HCT116 (cell line): ENCODE measurements around the gene IL19. TPM values are rescaled to one million over a fixed set of nuclear protein-coding genes. Genes with fewer than 3 reads are reported as not detected.

Source experiments
- ATAC-seq: fragments of 200-7000 bp; cut with Tn5 transposase; 2 replicates; pipeline ENCODE4 v1.9.1; 2020; ENCODE audit warnings: mild to moderate bottlenecking, moderate library complexity
- BruUV-seq: library from RNA; stranded (reverse); fragments of 400-500 nt; replicated peaks from 2 replicates; lab custom pipeline; 2021; lab: Mats Ljungman, UMichigan
- CTCF ChIA-PET: fragments of 300-600 bp; sonication (Branson Sonifier 250); formaldehyde crosslinking; loops from one replicate; lab custom pipeline; 2021; ENCODE audit warnings: antibody characterized with exemption; lab: Charles Lee
- POLR2A ChIA-PET: fragments of 300-600, 350-600 bp; sonication (Branson Sonifier 250); formaldehyde crosslinking; loops from one replicate; lab custom pipeline; 2021; ENCODE audit warnings: antibody characterized with exemption; lab: Charles Lee
- RAD21 ChIA-PET, 2 experiments: fragments of 300-600 bp; sonication (Branson Sonifier 250); formaldehyde crosslinking; loops; one replicate each; lab custom pipeline; 2023; ENCODE audit warnings: low total read pairs in 2 of 2; ENCODE audit not compliant: uncharacterized antibody in 2 of 2, unreplicated experiment in 2 of 2, low non-redundant PET in 1 of 2; lab: Charles Lee
- DNase-seq: peaks from one replicate; pipeline ENCODE4 v3.0.0-alpha.2; 2010; ENCODE audit warnings: low read depth, low spot score
- H2AFZ ChIP-seq: fragments of 200-600 bp; shearing (Covaris generic), sonication (generic); 2 replicates; pipeline ENCODE4 v1.6.1; 2017; ENCODE audit warnings: low read depth, mixed run types, mixed read lengths, antibody characterized with exemption, low read length; ENCODE audit not compliant: poor library complexity, severe bottlenecking
- H3K27ac ChIP-seq: 2 replicates; pipeline ENCODE4 v1.5.1; 2012; ENCODE audit warnings: low read depth, low read length
- H3K27me3 ChIP-seq: fragments of 200-600 bp; sonication (generic); 2 replicates; pipeline ENCODE4 v1.6.1; 2016; ENCODE audit warnings: mixed run types, low read length, mixed read lengths; ENCODE audit not compliant: insufficient read depth
- H3K36me3 ChIP-seq, 2 experiments: fragments of 200-500 bp in 1 of 2; fragments of 200-600 bp in 1 of 2; sonication (Bioruptor generic) in 1 of 2; sonication (generic) in 1 of 2; 2 replicates each; pipeline versions ENCODE4 v1.5.1 to v1.6.1; 2014 to 2016; ENCODE audit warnings: low read length in 2 of 2, inconsistent platforms in 1 of 2, mixed read lengths in 1 of 2, mixed run types in 1 of 2; ENCODE audit not compliant: insufficient read depth in 2 of 2, control insufficient read depth in 1 of 2
- H3K4me1 ChIP-seq, 2 experiments: fragments of 200-600 bp in 1 of 2; sonication (generic) in 1 of 2; 2 replicates each; pipeline versions ENCODE4 v1.5.1 to v1.6.1; 2012 to 2017; ENCODE audit warnings: low read length in 2 of 2, inconsistent platforms in 1 of 2, mild to moderate bottlenecking in 1 of 2, mixed read lengths in 1 of 2, mixed run types in 1 of 2, moderate library complexity in 1 of 2; ENCODE audit not compliant: insufficient read depth in 2 of 2, control insufficient read depth in 1 of 2
- H3K4me2 ChIP-seq: fragments of 200-600 bp; sonication (generic); 2 replicates; pipeline ENCODE4 v1.6.1; 2017; ENCODE audit warnings: mixed run types, low read length, mixed read lengths
- H3K4me3 ChIP-seq, 2 experiments: fragments of 200-600 bp in 1 of 2; sonication (generic) in 1 of 2; replicated peaks in 1 of 2; 2 replicates each; pipeline ENCODE4 v1.5.1; 2011 to 2016; ENCODE audit warnings: low read length in 2 of 2, control low read depth in 1 of 2, low read depth in 1 of 2, mild to moderate bottlenecking in 1 of 2, mixed read lengths in 1 of 2, mixed run types in 1 of 2
- H3K79me2 ChIP-seq: fragments of 200-600 bp; sonication (generic); 2 replicates; pipeline ENCODE4 v1.6.1; 2017; ENCODE audit warnings: mild to moderate bottlenecking, mixed run types, low read length, moderate library complexity, mixed read lengths; ENCODE audit not compliant: insufficient read depth
- H3K9ac ChIP-seq: fragments of 200-600 bp; sonication (generic); 2 replicates; pipeline ENCODE4 v1.6.1; 2016; ENCODE audit warnings: low read length, mixed read lengths
- H3K9me2 ChIP-seq: fragments of 200-600 bp; sonication (generic), shearing (Covaris generic); 2 replicates; pipeline ENCODE4 v1.6.1; 2017; ENCODE audit warnings: mixed run types, mild to moderate bottlenecking, moderate library complexity; ENCODE audit not compliant: insufficient read depth
- H3K9me3 ChIP-seq, 2 experiments: fragments of 200-500 bp in 1 of 2; fragments of 200-600 bp in 1 of 2; sonication (Bioruptor generic) in 1 of 2; sonication (generic) in 1 of 2; 2 replicates each; pipeline ENCODE4 v1.6.1; 2014 to 2017; ENCODE audit warnings: low read length in 2 of 2, mixed read lengths in 2 of 2, inconsistent platforms in 1 of 2, low read depth in 1 of 2, mild to moderate bottlenecking in 1 of 2, mixed run types in 1 of 2, moderate library complexity in 1 of 2; ENCODE audit not compliant: control insufficient read depth in 1 of 2, insufficient read depth in 1 of 2
- H4K20me1 ChIP-seq: fragments of 200-600 bp; sonication (generic), shearing (Covaris generic); 2 replicates; pipeline ENCODE4 v1.6.1; 2017; ENCODE audit warnings: mixed run types, mild to moderate bottlenecking, moderate library complexity; ENCODE audit not compliant: insufficient read depth
- CEBPB ChIP-seq: IDR thresholded peaks from 2 replicates; pipeline ENCODE4 v1.6.1; 2012; ENCODE audit warnings: low read depth
- EZH2phosphoT487 ChIP-seq: fragments of 200-600 bp; IDR thresholded peaks from 2 replicates; pipeline ENCODE4 v1.6.1; 2018; ENCODE audit warnings: antibody characterized with exemption, borderline replicate concordance
- FOSL1 ChIP-seq: IDR thresholded peaks from 2 replicates; pipeline ENCODE4 v1.6.1; 2012; ENCODE audit warnings: low read depth
- MAX ChIP-seq: IDR thresholded peaks from 2 replicates; pipeline ENCODE4 v1.6.1; 2012
- POLR2AphosphoS5 ChIP-seq: IDR thresholded peaks from 2 replicates; pipeline ENCODE4 v1.6.1; 2011; ENCODE audit warnings: mild to moderate bottlenecking, low read depth, low read length, moderate library complexity
- RAD21 ChIP-seq: IDR thresholded peaks from 2 replicates; pipeline ENCODE4 v1.6.1; 2012; ENCODE audit warnings: low read depth, mild to moderate bottlenecking
- SP1 ChIP-seq: IDR thresholded peaks from 2 replicates; pipeline ENCODE4 v1.6.1; 2012; ENCODE audit warnings: low read depth
- SRF ChIP-seq: IDR thresholded peaks from 2 replicates; pipeline ENCODE4 v1.6.1; 2012; ENCODE audit warnings: low read depth
- ZBTB33 ChIP-seq: IDR thresholded peaks from 2 replicates; pipeline ENCODE4 v1.6.1; 2011; ENCODE audit warnings: mild to moderate bottlenecking, low read length, moderate library complexity; ENCODE audit not compliant: insufficient replicate concordance; ENCODE audit errors: extremely low read depth
- intact Hi-C: fragments of 100-400 bp; cut with micrococcal nuclease; formaldehyde crosslinking; loops from 2 replicates; pipeline ENCODE4 v1.10.0; 2022
- total RNA-seq: library from RNA; stranded (reverse); gene quantifications from one replicate; pipeline ENCODE4 v1.2.1, GENCODE V29; 2021; ENCODE audit not compliant: unreplicated experiment

IL19 gene
- total RNA-seq, 1 experiment from 2014 or later, result not detected

DNA sequence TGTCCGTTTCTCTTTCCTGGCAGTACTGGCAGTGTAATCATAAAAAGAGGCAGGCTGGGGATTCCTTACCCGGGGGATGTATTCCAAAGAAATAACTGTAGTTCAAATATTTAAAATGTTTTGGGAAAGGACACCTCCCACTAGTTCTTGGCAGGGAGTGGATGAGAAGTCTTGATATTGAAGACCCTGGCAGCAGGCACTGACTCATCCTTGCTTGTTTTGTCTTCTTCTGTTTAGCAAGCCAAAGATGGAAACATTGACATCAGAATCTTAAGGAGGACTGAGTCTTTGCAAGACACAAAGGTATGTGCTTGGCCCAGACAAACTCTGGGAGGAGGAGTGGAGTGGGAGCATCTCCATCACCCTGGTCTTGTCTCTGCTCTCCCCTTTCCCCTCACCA lies 95.5 kb downstream of the IL19 start:
- Histone ChIP-seq H3K27ac (no peak overlapping the region), H3K4me2 (no peak overlapping the region), H3K9me2 (no peaks in the 10 kb centered on the region), H3K4me3 (no peak overlapping the region), H3K27me3 (no peaks in the 10 kb centered on the region), H3K4me1 (peaks cover 0 to 7% of the 10 kb centered on the region in 2 experiments; a peak in 2 of 4 replicates), H3K36me3 (no peaks in the 10 kb centered on the region), H3K9ac (no peak overlapping the region), H2AFZ (no peak overlapping the region), H4K20me1 (no peaks in the 10 kb centered on the region), H3K9me3 (no peaks in the 10 kb centered on the region), H3K79me2 (no peaks in the 10 kb centered on the region)
- intact Hi-C loops, result no loop called here
- TF ChIP-seq RAD21 (no peak), CEBPB (no peak), POLR2AphosphoS5 (no peak), EZH2phosphoT487 (no peak), SRF (no peak)
- ATAC-seq, result no peak
- BruUV-seq, result no TSS peak
- CTCF ChIA-PET, result interaction anchor here (1.0 kb wide), 1 partner anchor 32 kb away, joined by 3 read pairs; no protein-coding TSS in a partner anchor
- POLR2A ChIA-PET, result no interaction called here
- no peak for DNase-seq
- RAD21 ChIA-PET, result no interaction called here

DNA sequence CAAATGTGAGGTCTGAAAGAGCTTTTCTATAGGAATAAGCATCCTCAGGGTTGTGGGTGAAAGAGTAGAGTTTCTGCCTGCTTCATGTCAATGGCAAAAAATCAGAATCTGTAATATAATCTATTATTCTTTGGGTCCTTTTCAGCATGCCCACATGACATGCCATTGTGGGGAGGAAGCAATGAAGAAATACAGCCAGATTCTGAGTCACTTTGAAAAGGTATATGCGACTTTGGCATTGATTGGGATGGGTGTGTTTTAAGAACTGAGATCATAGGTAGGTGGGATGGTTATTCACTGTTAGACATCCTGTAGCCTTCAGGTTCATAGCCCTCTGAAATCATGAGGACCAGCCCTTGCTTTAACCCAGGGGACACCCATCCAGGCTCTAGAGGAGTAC lies 96.7 kb downstream of the IL19 start:
- H3K4me3 ChIP-seq, result no peak overlapping the region
- no peaks in the 10 kb centered on the region for H4K20me1 ChIP-seq
- no peak overlapping the region for H3K9ac ChIP-seq
- no peaks in the 10 kb centered on the region for H3K79me2 ChIP-seq
- no peaks in the 10 kb centered on the region for H3K36me3 ChIP-seq
- no peaks in the 10 kb centered on the region for H3K9me2 ChIP-seq
- H3K4me1 ChIP-seq, result peaks cover 0 to 7% of the 10 kb centered on the region in 2 experiments; a peak in 2 of 4 replicates
- ChIA-PET RAD21 (no interaction called here), POLR2A (no interaction called here), CTCF (no interaction called here)
- no peak for TF ChIP-seq SP1
- no peak for TF ChIP-seq MAX
- TF ChIP-seq FOSL1, result no peak
- TF ChIP-seq POLR2AphosphoS5, result no peak
- TF ChIP-seq SRF, result no peak
- no peak for TF ChIP-seq ZBTB33
- no peak overlapping the region for H3K4me2 ChIP-seq
- H3K27ac ChIP-seq, result no peak overlapping the region
- no peak overlapping the region for H2AFZ ChIP-seq
- DNase-seq (no peak), ATAC-seq (no peak)
- H3K9me3 ChIP-seq, result no peaks in the 10 kb centered on the region
- no peaks in the 10 kb centered on the region for H3K27me3 ChIP-seq
- intact Hi-C loops, result no loop called here
- no TSS peak for BruUV-seq
